Neural cell (in vitro differentiated cells): Measurements from ENCODE around the gene ZNF534. TPM values are rescaled to one million over a fixed set of nuclear protein-coding genes. Genes with fewer than 3 reads are reported as not detected.

Source experiments
- H2AFZ ChIP-seq: fragments of 200-600, 300-800 bp; sonication (generic), shearing (Covaris generic); 2 replicates; pipeline ENCODE4 v1.6.0; 2014; ENCODE audit warnings: low read depth, mild to moderate bottlenecking, antibody characterized with exemption, low read length, moderate library complexity
- H3F3A ChIP-seq: fragments of 200-600 bp; shearing (Covaris generic); 2 replicates; pipeline ENCODE4 v1.6.1; 2016; ENCODE audit warnings: mild to moderate bottlenecking, moderate library complexity, mixed read lengths, antibody characterized with exemption, low read length; ENCODE audit not compliant: insufficient read depth, poor library complexity, severe bottlenecking
- H3K27ac ChIP-seq: fragments of 200-600, 300-800 bp; sonication (generic), shearing (Covaris generic); 2 replicates; pipeline ENCODE4 v1.5.1; 2014; ENCODE audit warnings: mild to moderate bottlenecking, low read length, moderate library complexity
- H3K27me3 ChIP-seq: fragments of 300-800, 200-600 bp; sonication (generic), shearing (Covaris generic); 2 replicates; pipeline ENCODE4 v1.6.0; 2014; ENCODE audit warnings: mild to moderate bottlenecking, low read depth, low read length, moderate library complexity; ENCODE audit not compliant: insufficient read depth
- H3K36me3 ChIP-seq: fragments of 300-800, 200-600 bp; sonication (generic), shearing (Covaris generic); 2 replicates; pipeline ENCODE4 v1.5.1; 2014; ENCODE audit warnings: mild to moderate bottlenecking, antibody characterized with exemption, low read length, moderate library complexity; ENCODE audit not compliant: insufficient read depth
- H3K4me2 ChIP-seq: fragments of 300-800, 200-600 bp; sonication (generic), shearing (Covaris generic); 2 replicates; pipeline ENCODE4 v1.6.0; 2014; ENCODE audit warnings: mild to moderate bottlenecking, low read length
- H3K4me3 ChIP-seq: fragments of 300-800, 200-600 bp; sonication (generic), shearing (Covaris generic); 2 replicates; pipeline ENCODE4 v1.5.1; 2014; ENCODE audit warnings: mild to moderate bottlenecking, low read length, moderate library complexity
- H3K79me2 ChIP-seq: fragments of 200-600 bp; shearing (Covaris generic); replicated peaks from 2 replicates; pipeline ENCODE4 v1.6.0; 2014; ENCODE audit warnings: mild to moderate bottlenecking, low read length, moderate library complexity; ENCODE audit not compliant: insufficient read depth
- H3K9ac ChIP-seq: fragments of 300-800, 200-600 bp; sonication (generic), shearing (Covaris generic); 2 replicates; pipeline ENCODE4 v1.6.1; 2016; ENCODE audit warnings: mild to moderate bottlenecking, low read length, mixed read lengths
- H3K9me2 ChIP-seq: fragments of 200-600 bp; shearing (Covaris generic); 2 replicates; pipeline ENCODE4 v1.6.1; 2016; ENCODE audit warnings: mild to moderate bottlenecking, low read length, mixed read lengths; ENCODE audit not compliant: insufficient read depth
- H3K9me3 ChIP-seq: fragments of 200-600, 300-800 bp; sonication (generic), shearing (Covaris generic); 2 replicates; pipeline ENCODE4 v1.6.1; 2016; ENCODE audit warnings: mild to moderate bottlenecking, mixed run types, low read length, moderate library complexity, mixed read lengths
- H4K20me1 ChIP-seq: fragments of 200-600 bp; shearing (Covaris generic); 2 replicates; pipeline ENCODE4 v1.6.1; 2016; ENCODE audit warnings: mild to moderate bottlenecking, mixed run types; ENCODE audit not compliant: insufficient read depth
- CTCF ChIP-seq: fragments of 450-650 bp; IDR thresholded peaks from 2 replicates; pipeline ENCODE4 v1.5.1; 2014; ENCODE audit warnings: antibody characterized with exemption, mild to moderate bottlenecking, moderate library complexity; ENCODE audit not compliant: poor library complexity, severe bottlenecking
- EP300 ChIP-seq: fragments of 450-650 bp; conservative IDR thresholded peaks from 2 replicates; pipeline ENCODE4 v1.6.1; 2014; ENCODE audit warnings: antibody characterized with exemption, mild to moderate bottlenecking, moderate library complexity; ENCODE audit not compliant: poor library complexity, severe bottlenecking
- EZH2 ChIP-seq: fragments of 200-600, 300-800 bp; shearing (Covaris generic), sonication (generic); IDR thresholded peaks from 2 replicates; pipeline ENCODE4 v1.6.1; 2014; ENCODE audit warnings: antibody characterized with exemption, low read length, borderline replicate concordance, mild to moderate bottlenecking; ENCODE audit not compliant: insufficient read depth, poor library complexity, severe bottlenecking
- MXI1 ChIP-seq: fragments of 450-650 bp; conservative IDR thresholded peaks from 2 replicates; pipeline ENCODE4 v1.6.1; 2014; ENCODE audit warnings: antibody characterized with exemption, mild to moderate bottlenecking; ENCODE audit not compliant: poor library complexity, severe bottlenecking
- POLR2AphosphoS5 ChIP-seq: IDR thresholded peaks from 2 replicates; pipeline ENCODE4 v1.6.1; 2012
- RAD21 ChIP-seq: fragments of 450-650 bp; conservative IDR thresholded peaks from 2 replicates; pipeline ENCODE4 v1.6.1; 2014; ENCODE audit warnings: antibody characterized with exemption, mild to moderate bottlenecking, moderate library complexity
- REST ChIP-seq: IDR thresholded peaks from 2 replicates; pipeline ENCODE4 v1.6.1; 2012; ENCODE audit warnings: borderline replicate concordance
- SMC3 ChIP-seq: fragments of 450-650 bp; conservative IDR thresholded peaks from 2 replicates; pipeline ENCODE4 v1.6.1; 2014; ENCODE audit warnings: antibody characterized with exemption, mild to moderate bottlenecking, moderate library complexity; ENCODE audit not compliant: poor library complexity
- TAF1 ChIP-seq: IDR thresholded peaks from 2 replicates; pipeline ENCODE4 v1.6.1; 2012; ENCODE audit warnings: low read depth
- polyA plus RNA-seq: library from polyadenylated mRNA; depleted of rRNA; stranded (reverse); fragments of >200 nt; gene quantifications from 2 replicates; pipeline ENCODE4 v1.2.3, GENCODE V29; 2014

Gene ZNF534
- polyA plus RNA-seq, 1 donor from 2014 or later = 1.1 TPM

GRCh38 chr19:52410276-52410675 is 18.7 kb upstream of the ZNF534 start:
- H3K9me3 ChIP-seq = peaks cover 8% of the 10 kb centered on the region
- no peaks in the 10 kb centered on the region for H3K9me2 ChIP-seq

GRCh38 chr19:52415711-52416110 is 13.2 kb upstream of the ZNF534 start:
- no peaks in the 10 kb centered on the region for H4K20me1 ChIP-seq
- H3K9me2 ChIP-seq = no peaks in the 10 kb centered on the region
- H3K27ac ChIP-seq = no peak overlapping the region
- TF ChIP-seq EZH2 (no peak), CTCF (no peak), TAF1 (no peak), SMC3 (no peak), REST (no peak), MXI1 (no peak), EP300 (no peak), POLR2AphosphoS5 (no peak), RAD21 (no peak)
- H2AFZ ChIP-seq = no peak overlapping the region
- H3K4me3 ChIP-seq = no peak overlapping the region
- H3F3A ChIP-seq = no peaks in the 10 kb centered on the region
- H3K9me3 ChIP-seq = peaks cover 8% of the 10 kb centered on the region
- H3K36me3 ChIP-seq = no peaks in the 10 kb centered on the region
- no peak overlapping the region for H3K9ac ChIP-seq
- H3K27me3 ChIP-seq = no peaks in the 10 kb centered on the region
- no peaks in the 10 kb centered on the region for H3K79me2 ChIP-seq
- no peak overlapping the region for H3K4me2 ChIP-seq

More at GRCh38 chr19:52410276-52410675, 18.7 kb upstream of the ZNF534 start:
- H3F3A ChIP-seq = no peaks in the 10 kb centered on the region
- H3K4me3 ChIP-seq = no peak overlapping the region
- H3K27ac ChIP-seq = no peak overlapping the region
- H2AFZ ChIP-seq = no peak overlapping the region
- H3K4me2 ChIP-seq = no peak overlapping the region
- H3K9ac ChIP-seq = no peak overlapping the region
- H4K20me1 ChIP-seq = no peaks in the 10 kb centered on the region
- no peaks in the 10 kb centered on the region for H3K36me3 ChIP-seq
- no peaks in the 10 kb centered on the region for H3K27me3 ChIP-seq
- H3K79me2 ChIP-seq = no peaks in the 10 kb centered on the region
- TF ChIP-seq POLR2AphosphoS5 (no peak), RAD21 (no peak), MXI1 (no peak), TAF1 (no peak), EP300 (no peak), SMC3 (no peak)
